Measurements from ENCODE around the gene FBLN2.

Gene FBLN2

GRCh38 chr3:13651057-13651400 is 102.1 kb downstream of the FBLN2 start:
- no peak for TF ChIP-seq CTCF (IDR thresholded peaks at IDR 0.05; ENCODE audit: insufficient read depth, low read depth, low read length, missing control alignments)
- no peak overlapping the region for H3K4me3 ChIP-seq (ENCODE audit: low read depth, low read length)
- DNase-seq (ENCODE audit: low read depth) = no peak

GRCh38 chr3:13651775-13652428 is 103.0 kb downstream of the FBLN2 start:
- no peak for TF ChIP-seq CTCF (IDR thresholded peaks at IDR 0.05; ENCODE audit: insufficient read depth, low read depth, low read length, missing control alignments)
- DNase-seq (ENCODE audit: low read depth) = no peak
- H3K4me3 ChIP-seq (ENCODE audit: low read depth, low read length) = no peak overlapping the region

GRCh38 chr3:13652728-13653127 is 103.8 kb downstream of the FBLN2 start:
- no peak for DNase-seq (ENCODE audit: low read depth)
- TF ChIP-seq CTCF (IDR thresholded peaks at IDR 0.05; ENCODE audit: insufficient read depth, low read depth, low read length, missing control alignments) = no peak
- H3K4me3 ChIP-seq (ENCODE audit: low read depth, low read length) = no peak overlapping the region

GRCh38 chr3:13653631-13654279 is 104.8 kb downstream of the FBLN2 start:
- TF ChIP-seq CTCF (IDR thresholded peaks at IDR 0.05; ENCODE audit: insufficient read depth, low read depth, low read length, missing control alignments) = no peak
- DNase-seq (ENCODE audit: low read depth) = no peak
- no peak overlapping the region for H3K4me3 ChIP-seq (ENCODE audit: low read depth, low read length)

GRCh38 chr3:13654330-13655060 is 105.6 kb downstream of the FBLN2 start:
- DNase-seq (ENCODE audit: low read depth) = no peak
- no peak overlapping the region for H3K4me3 ChIP-seq (ENCODE audit: low read depth, low read length)
- no peak for TF ChIP-seq CTCF (IDR thresholded peaks at IDR 0.05; ENCODE audit: insufficient read depth, low read depth, low read length, missing control alignments)

- no peak for DNase-seq (ENCODE audit: low read depth)
- TF ChIP-seq CTCF (IDR thresholded peaks at IDR 0.05; ENCODE audit: insufficient read depth, low read depth, low read length, missing control alignments) = no peak
- H3K4me3 ChIP-seq (ENCODE audit: low read depth, low read length) = no peak overlapping the region
These were observed 106.4 kb downstream of the FBLN2 start for GRCh38 chr3:13655061-13655913.
